ENCODE data around the gene PPHLN1.

Gene PPHLN1

DNA sequence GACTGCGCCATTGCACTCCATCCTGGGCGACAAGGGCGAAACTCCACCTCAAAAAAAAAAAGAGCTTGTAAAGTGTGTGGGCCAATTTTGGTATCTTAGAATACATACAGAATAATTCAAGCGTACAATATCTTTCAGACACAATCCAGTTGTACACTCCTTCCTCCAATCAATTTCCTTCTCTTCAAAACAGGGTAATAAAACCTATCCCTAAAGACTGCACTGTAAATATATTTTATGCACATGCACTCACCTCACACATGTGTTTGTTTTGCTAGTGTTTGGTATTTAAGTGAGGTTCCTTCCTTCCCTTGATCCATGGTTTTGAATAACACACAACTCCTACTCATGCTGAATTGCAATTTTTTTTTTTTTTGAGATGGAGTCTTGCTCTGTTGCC, 137.7 kb downstream of the PPHLN1 start:
- no peak for DNase-seq (ENCODE audit: low read depth)
- H3K4me3 ChIP-seq (ENCODE audit: control insufficient read depth, low read depth, low read length): no peak overlapping the region
- TF ChIP-seq, protein P1, sequence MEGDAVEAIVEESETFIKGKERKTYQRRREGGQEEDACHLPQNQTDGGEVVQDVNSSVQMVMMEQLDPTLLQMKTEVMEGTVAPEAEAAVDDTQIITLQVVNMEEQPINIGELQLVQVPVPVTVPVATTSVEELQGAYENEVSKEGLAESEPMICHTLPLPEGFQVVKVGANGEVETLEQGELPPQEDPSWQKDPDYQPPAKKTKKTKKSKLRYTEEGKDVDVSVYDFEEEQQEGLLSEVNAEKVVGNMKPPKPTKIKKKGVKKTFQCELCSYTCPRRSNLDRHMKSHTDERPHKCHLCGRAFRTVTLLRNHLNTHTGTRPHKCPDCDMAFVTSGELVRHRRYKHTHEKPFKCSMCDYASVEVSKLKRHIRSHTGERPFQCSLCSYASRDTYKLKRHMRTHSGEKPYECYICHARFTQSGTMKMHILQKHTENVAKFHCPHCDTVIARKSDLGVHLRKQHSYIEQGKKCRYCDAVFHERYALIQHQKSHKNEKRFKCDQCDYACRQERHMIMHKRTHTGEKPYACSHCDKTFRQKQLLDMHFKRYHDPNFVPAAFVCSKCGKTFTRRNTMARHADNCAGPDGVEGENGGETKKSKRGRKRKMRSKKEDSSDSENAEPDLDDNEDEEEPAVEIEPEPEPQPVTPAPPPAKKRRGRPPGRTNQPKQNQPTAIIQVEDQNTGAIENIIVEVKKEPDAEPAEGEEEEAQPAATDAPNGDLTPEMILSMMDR (conservative IDR thresholded peaks at IDR 0.05; ENCODE audit: control insufficient read depth, insufficient read depth, low read depth, low read length): no peak

DNA sequence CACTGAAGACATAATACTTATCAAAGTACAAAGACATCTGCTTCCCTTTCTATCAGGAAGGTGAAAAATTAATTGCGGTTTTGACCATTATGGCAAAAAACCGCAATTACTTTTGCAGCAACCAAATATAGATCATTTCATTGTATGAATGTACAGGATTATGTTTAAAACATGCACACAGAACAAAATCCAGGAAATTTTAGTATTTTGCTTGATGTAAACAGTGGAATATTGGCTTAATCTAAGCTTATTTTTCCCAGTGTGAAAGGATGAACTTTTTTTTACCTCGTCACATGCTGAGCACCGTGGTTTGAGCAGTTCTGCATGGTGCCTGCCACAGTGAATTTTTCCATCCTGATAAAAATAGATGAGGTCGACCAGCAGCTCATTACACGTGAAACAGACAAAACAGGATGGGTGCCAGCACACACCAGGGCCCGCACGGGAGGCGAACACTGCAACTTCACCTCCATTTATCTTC, 142.4 kb downstream of the PPHLN1 start:
- TF ChIP-seq, protein P1 (conservative IDR thresholded peaks at IDR 0.05; ENCODE audit: control insufficient read depth, insufficient read depth, low read depth, low read length): no peak
- DNase-seq (ENCODE audit: low read depth): no peak
- no peak overlapping the region for H3K4me3 ChIP-seq (ENCODE audit: control insufficient read depth, low read depth, low read length)

DNA sequence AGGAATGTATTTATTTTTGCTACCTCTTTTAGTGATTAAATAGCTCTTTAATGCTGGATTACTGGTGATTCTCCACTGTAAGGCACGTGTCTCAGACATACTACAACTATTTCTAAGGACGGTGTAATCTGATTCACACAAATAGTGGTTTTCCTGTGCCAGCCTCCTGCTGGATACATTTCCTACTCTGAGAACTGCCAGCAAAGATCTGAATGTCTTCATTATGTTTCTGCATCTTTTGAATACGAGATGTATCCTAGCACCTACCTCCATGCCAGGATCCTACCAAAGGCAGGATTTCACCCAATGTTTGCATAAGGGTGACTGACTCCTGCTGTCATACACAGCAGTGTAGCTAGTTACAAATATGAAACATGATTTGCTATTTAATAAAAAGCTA, 143.0 kb downstream of the PPHLN1 start:
- no peak for DNase-seq (ENCODE audit: low read depth)
- TF ChIP-seq, protein P1 (conservative IDR thresholded peaks at IDR 0.05; ENCODE audit: control insufficient read depth, insufficient read depth, low read depth, low read length): no peak
- H3K4me3 ChIP-seq (ENCODE audit: control insufficient read depth, low read depth, low read length): no peak overlapping the region

DNA sequence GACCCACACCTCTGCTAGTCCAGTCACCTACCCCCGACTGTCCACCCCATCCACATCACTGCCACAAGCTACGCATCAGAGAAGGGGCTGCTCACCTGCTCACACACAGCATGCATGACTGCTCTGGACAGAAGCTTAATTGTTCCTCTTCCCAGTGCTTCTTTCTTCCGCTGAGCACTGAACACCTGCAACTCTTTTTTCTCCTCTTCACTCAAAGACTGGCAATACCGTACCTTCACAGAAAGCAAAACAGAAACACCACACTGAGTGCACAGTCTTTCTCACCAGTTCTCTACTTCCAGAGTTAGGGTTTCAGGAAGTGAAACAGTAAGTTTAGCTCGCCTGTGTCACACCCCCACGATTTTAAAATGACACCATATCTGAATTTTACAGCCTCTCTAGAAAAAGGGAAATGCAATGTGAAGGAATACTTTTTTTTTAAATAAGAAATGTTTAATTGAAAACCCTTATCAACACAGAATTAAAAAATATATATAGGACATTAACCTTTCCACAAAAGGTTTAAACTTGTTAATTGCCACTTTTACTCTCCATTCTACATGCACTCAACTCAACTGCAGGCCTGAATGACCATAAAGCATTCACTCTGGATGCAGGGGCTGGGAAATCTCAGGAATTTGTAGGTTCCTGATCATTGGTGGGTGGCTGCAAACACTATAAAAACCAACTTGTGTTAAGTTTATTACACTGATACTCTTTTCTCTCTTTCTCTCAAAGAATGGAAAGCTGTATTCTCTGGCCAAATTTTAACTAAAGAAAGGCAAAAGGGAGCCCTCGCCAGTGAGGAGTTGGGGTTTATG, 143.6 kb downstream of the PPHLN1 start:
- no peak for DNase-seq (ENCODE audit: low read depth)
- TF ChIP-seq, protein P1 (conservative IDR thresholded peaks at IDR 0.05; ENCODE audit: control insufficient read depth, insufficient read depth, low read depth, low read length): no peak
- no peak overlapping the region for H3K4me3 ChIP-seq (ENCODE audit: control insufficient read depth, low read depth, low read length)

DNA sequence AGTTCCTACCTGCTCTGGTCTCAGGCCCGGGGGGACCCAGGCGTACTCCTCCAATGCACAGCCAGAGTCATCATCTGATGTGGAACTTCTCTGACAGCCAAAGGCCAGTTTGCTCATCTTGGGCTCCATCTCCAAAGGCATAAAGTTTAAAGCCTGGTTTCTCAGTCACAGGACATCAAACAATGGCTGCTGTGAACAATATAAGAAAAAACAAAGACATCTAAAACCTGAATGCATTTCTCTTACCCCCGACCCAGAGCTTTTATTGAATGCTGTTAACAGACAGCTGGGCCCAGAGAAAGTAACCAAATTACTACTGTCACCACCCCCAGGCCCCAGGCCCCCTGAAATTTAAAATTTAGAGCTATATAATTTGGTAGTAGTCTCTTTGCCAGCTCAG, 146.4 kb downstream of the PPHLN1 start:
- no peak overlapping the region for H3K4me3 ChIP-seq (ENCODE audit: control insufficient read depth, low read depth, low read length)
- no peak for DNase-seq (ENCODE audit: low read depth)

DNA sequence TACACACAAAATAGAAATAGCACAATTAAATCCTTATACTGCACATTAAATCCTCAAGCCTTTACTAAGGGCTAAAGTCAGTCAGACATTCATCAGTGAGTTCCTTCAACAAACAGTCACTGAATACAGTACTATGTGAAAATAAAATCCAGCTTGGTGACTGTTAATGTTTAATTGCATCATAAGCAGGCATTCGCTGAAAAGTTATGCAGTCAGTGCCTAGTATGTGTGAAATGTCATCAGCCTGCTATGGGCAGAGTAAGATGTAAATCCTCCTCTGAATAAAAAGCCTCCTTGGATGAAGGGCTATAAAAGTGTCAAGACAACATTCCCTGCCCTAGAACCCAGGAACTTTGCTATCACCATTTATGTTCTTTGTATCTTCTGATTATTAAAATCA, 147.2 kb downstream of the PPHLN1 start:
- H3K4me3 ChIP-seq (ENCODE audit: control insufficient read depth, low read depth, low read length): no peak overlapping the region
- peak; percentile 67 for DNase-seq (ENCODE audit: low read depth)
- TF ChIP-seq, protein P1 (conservative IDR thresholded peaks at IDR 0.05; ENCODE audit: control insufficient read depth, insufficient read depth, low read depth, low read length): no peak

More for the DNA sequence above, 146.4 kb downstream of the PPHLN1 start:
- TF ChIP-seq, protein P1 (conservative IDR thresholded peaks at IDR 0.05; ENCODE audit: control insufficient read depth, insufficient read depth, low read depth, low read length): no peak
